HCT116 (cell line): ENCODE measurements around the gene RETSAT. TPM values are rescaled to one million over a fixed set of nuclear protein-coding genes. Genes with fewer than 3 reads are reported as not detected.

Source experiments
- ATAC-seq: fragments of 200-7000 bp; cut with Tn5 transposase; 2 replicates; pipeline ENCODE4 v1.9.1; 2020; ENCODE audit warnings: mild to moderate bottlenecking, moderate library complexity
- BruUV-seq: library from RNA; stranded (reverse); fragments of 400-500 nt; replicated peaks from 2 replicates; lab custom pipeline; 2021; lab: Mats Ljungman, UMichigan
- CTCF ChIA-PET: fragments of 300-600 bp; sonication (Branson Sonifier 250); formaldehyde crosslinking; loops from one replicate; lab custom pipeline; 2021; ENCODE audit warnings: antibody characterized with exemption; lab: Charles Lee
- POLR2A ChIA-PET: fragments of 300-600, 350-600 bp; sonication (Branson Sonifier 250); formaldehyde crosslinking; loops from one replicate; lab custom pipeline; 2021; ENCODE audit warnings: antibody characterized with exemption; lab: Charles Lee
- RAD21 ChIA-PET, 2 experiments: fragments of 300-600 bp; sonication (Branson Sonifier 250); formaldehyde crosslinking; loops; one replicate each; lab custom pipeline; 2023; ENCODE audit warnings: low total read pairs in 2 of 2; ENCODE audit not compliant: uncharacterized antibody in 2 of 2, unreplicated experiment in 2 of 2, low non-redundant PET in 1 of 2; lab: Charles Lee
- DNase-seq: peaks from one replicate; pipeline ENCODE4 v3.0.0-alpha.2; 2010; ENCODE audit warnings: low read depth, low spot score
- H2AFZ ChIP-seq: fragments of 200-600 bp; shearing (Covaris generic), sonication (generic); 2 replicates; pipeline ENCODE4 v1.6.1; 2017; ENCODE audit warnings: low read depth, mixed run types, mixed read lengths, antibody characterized with exemption, low read length; ENCODE audit not compliant: poor library complexity, severe bottlenecking
- H3K27ac ChIP-seq: 2 replicates; pipeline ENCODE4 v1.5.1; 2012; ENCODE audit warnings: low read depth, low read length
- H3K27me3 ChIP-seq: fragments of 200-600 bp; sonication (generic); 2 replicates; pipeline ENCODE4 v1.6.1; 2016; ENCODE audit warnings: mixed run types, low read length, mixed read lengths; ENCODE audit not compliant: insufficient read depth
- H3K36me3 ChIP-seq, 2 experiments: fragments of 200-500 bp in 1 of 2; fragments of 200-600 bp in 1 of 2; sonication (Bioruptor generic) in 1 of 2; sonication (generic) in 1 of 2; 2 replicates each; pipeline versions ENCODE4 v1.5.1 to v1.6.1; 2014 to 2016; ENCODE audit warnings: low read length in 2 of 2, inconsistent platforms in 1 of 2, mixed read lengths in 1 of 2, mixed run types in 1 of 2; ENCODE audit not compliant: insufficient read depth in 2 of 2, control insufficient read depth in 1 of 2
- H3K4me1 ChIP-seq, 2 experiments: fragments of 200-600 bp in 1 of 2; sonication (generic) in 1 of 2; 2 replicates each; pipeline versions ENCODE4 v1.5.1 to v1.6.1; 2012 to 2017; ENCODE audit warnings: low read length in 2 of 2, inconsistent platforms in 1 of 2, mild to moderate bottlenecking in 1 of 2, mixed read lengths in 1 of 2, mixed run types in 1 of 2, moderate library complexity in 1 of 2; ENCODE audit not compliant: insufficient read depth in 2 of 2, control insufficient read depth in 1 of 2
- H3K4me2 ChIP-seq: fragments of 200-600 bp; sonication (generic); 2 replicates; pipeline ENCODE4 v1.6.1; 2017; ENCODE audit warnings: mixed run types, low read length, mixed read lengths
- H3K4me3 ChIP-seq, 2 experiments: fragments of 200-600 bp in 1 of 2; sonication (generic) in 1 of 2; replicated peaks in 1 of 2; 2 replicates each; pipeline ENCODE4 v1.5.1; 2011 to 2016; ENCODE audit warnings: low read length in 2 of 2, control low read depth in 1 of 2, low read depth in 1 of 2, mild to moderate bottlenecking in 1 of 2, mixed read lengths in 1 of 2, mixed run types in 1 of 2
- H3K79me2 ChIP-seq: fragments of 200-600 bp; sonication (generic); 2 replicates; pipeline ENCODE4 v1.6.1; 2017; ENCODE audit warnings: mild to moderate bottlenecking, mixed run types, low read length, moderate library complexity, mixed read lengths; ENCODE audit not compliant: insufficient read depth
- H3K9ac ChIP-seq: fragments of 200-600 bp; sonication (generic); 2 replicates; pipeline ENCODE4 v1.6.1; 2016; ENCODE audit warnings: low read length, mixed read lengths
- H3K9me2 ChIP-seq: fragments of 200-600 bp; sonication (generic), shearing (Covaris generic); 2 replicates; pipeline ENCODE4 v1.6.1; 2017; ENCODE audit warnings: mixed run types, mild to moderate bottlenecking, moderate library complexity; ENCODE audit not compliant: insufficient read depth
- H3K9me3 ChIP-seq, 2 experiments: fragments of 200-500 bp in 1 of 2; fragments of 200-600 bp in 1 of 2; sonication (Bioruptor generic) in 1 of 2; sonication (generic) in 1 of 2; 2 replicates each; pipeline ENCODE4 v1.6.1; 2014 to 2017; ENCODE audit warnings: low read length in 2 of 2, mixed read lengths in 2 of 2, inconsistent platforms in 1 of 2, low read depth in 1 of 2, mild to moderate bottlenecking in 1 of 2, mixed run types in 1 of 2, moderate library complexity in 1 of 2; ENCODE audit not compliant: control insufficient read depth in 1 of 2, insufficient read depth in 1 of 2
- H4K20me1 ChIP-seq: fragments of 200-600 bp; sonication (generic), shearing (Covaris generic); 2 replicates; pipeline ENCODE4 v1.6.1; 2017; ENCODE audit warnings: mixed run types, mild to moderate bottlenecking, moderate library complexity; ENCODE audit not compliant: insufficient read depth
- CBX3 ChIP-seq: IDR thresholded peaks from 2 replicates; pipeline ENCODE4 v1.6.1; 2012; ENCODE audit warnings: low read depth
- CTCF ChIP-seq, 3 experiments: fragments of 200-600 bp in 1 of 3; sonication (generic) in 1 of 3; IDR thresholded peaks in 2 of 3; conservative IDR thresholded peaks in 1 of 3; 2 replicates each; pipeline ENCODE4 v1.5.1; 2012 to 2017; ENCODE audit warnings: low read depth in 2 of 3, low read length in 2 of 3, antibody characterized with exemption in 1 of 3, borderline replicate concordance in 1 of 3, control low read depth in 1 of 3, mild to moderate bottlenecking in 1 of 3, mixed read lengths in 1 of 3, mixed run types in 1 of 3, moderate library complexity in 1 of 3; ENCODE audit not compliant: insufficient read depth in 1 of 3
- SIN3A ChIP-seq: IDR thresholded peaks from 2 replicates; pipeline ENCODE4 v1.6.1; 2012; ENCODE audit warnings: low read depth
- intact Hi-C: fragments of 100-400 bp; cut with micrococcal nuclease; formaldehyde crosslinking; loops from 2 replicates; pipeline ENCODE4 v1.10.0; 2022
- total RNA-seq: library from RNA; stranded (reverse); gene quantifications from one replicate; pipeline ENCODE4 v1.2.1, GENCODE V29; 2021; ENCODE audit not compliant: unreplicated experiment

Gene RETSAT
- total RNA-seq, 1 experiment from 2014 or later: 59.7 TPM

DNA sequence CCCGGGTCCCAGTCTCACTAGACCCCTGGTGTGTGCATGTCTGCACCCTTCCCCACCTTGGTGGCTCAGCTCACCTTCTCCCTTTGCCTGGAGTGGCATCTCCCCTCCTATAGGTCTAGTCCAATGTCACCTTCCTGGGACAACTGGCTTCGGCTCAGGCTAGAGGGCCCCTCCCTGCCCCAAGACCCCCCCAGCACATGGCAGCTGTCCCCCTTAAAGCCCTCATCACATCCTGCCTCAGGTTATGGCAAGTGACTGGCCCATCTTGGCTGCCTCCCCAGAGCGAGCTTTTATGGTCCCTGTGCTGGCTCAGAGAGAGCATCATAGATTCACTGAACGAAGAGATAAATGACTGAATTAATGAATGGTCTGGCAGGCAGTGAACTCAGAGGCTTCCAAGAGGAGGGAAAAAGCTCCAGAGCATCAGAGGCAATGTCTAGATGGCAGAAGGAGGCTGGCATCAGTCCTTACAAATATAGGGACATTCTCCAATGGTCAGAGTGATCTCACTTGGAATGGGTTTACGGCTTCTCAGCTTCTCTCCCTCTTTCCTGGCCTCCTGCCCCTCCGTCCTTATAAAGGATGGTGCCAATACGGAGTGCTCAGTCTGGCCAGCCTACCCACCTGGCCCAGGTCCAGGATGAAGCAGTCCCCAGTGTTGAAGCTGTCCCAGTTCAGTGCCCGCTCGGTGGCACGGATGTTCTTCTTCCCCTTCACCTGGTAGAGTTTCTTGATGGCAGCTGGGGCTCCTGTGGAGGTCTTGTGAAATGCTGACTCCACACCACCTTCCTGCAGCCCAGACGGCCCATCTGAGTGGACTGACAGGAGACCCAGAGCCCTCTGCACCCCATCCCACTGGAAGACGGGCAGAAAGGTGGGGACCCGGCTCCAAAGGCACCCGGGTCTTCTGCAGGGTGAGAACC is 46.5 kb upstream of the RETSAT start:
- no TSS peak for BruUV-seq

More for the DNA sequence above, 46.5 kb upstream of the RETSAT start:
- Histone ChIP-seq H3K9me3 (peaks cover 0 to 4% of the 10 kb centered on the region in 2 experiments; a peak in 1 of 4 replicates), H3K4me2 (no peak overlapping the region), H3K4me1 (peaks cover 0 to 6% of the 10 kb centered on the region in 2 experiments; a peak in 2 of 4 replicates), H3K36me3 (peaks cover 12 to 22% of the 10 kb centered on the region in 2 experiments; a peak in 3 of 4 replicates), H3K79me2 (peaks cover 27% of the 10 kb centered on the region), H3K4me3 (no peak overlapping the region), H4K20me1 (no peaks in the 10 kb centered on the region), H3K27me3 (no peaks in the 10 kb centered on the region), H3K27ac (no peak overlapping the region), H3K9ac (no peak overlapping the region), H3K9me2 (no peaks in the 10 kb centered on the region), H2AFZ (no peak overlapping the region)
- DNase-seq: no peak
- ChIA-PET CTCF (interaction anchor here (1.1 kb wide), 1 partner anchor 9 kb away, joined by 3 read pairs; no protein-coding TSS in a partner anchor), POLR2A (no interaction called here), RAD21 (no interaction called here)
- intact Hi-C loops: no loop called here
- ATAC-seq: no peak
- TF ChIP-seq CTCF (IDR thresholded peaks at IDR 0.05 in 2 of 3, conservative IDR thresholded peaks at IDR 0.05 in 1 of 3; ENCODE audit: borderline replicate concordance in 1 of 3, insufficient read depth in 1 of 3, low read depth in 2 of 3, low read length in 2 of 3) (no peak), SIN3A (no peak), CBX3 (no peak)
